ENCODE measurements around the gene TM4SF4.

- TF ChIP-seq CTCF (IDR thresholded peaks at IDR 0.05) (no peak), POLR2A (IDR thresholded peaks at IDR 0.05) (no peak)
These were observed 24.2 kb upstream of the TM4SF4 start for GRCh38 chr3:149450281-149450680.
